ENCODE results near the gene TMEM238L.

TMEM238L gene

GRCh38 chr17:10768750-10769251, 35.1 kb downstream of the TMEM238L start:
- Histone ChIP-seq H3K27me3 (no peaks in the 10 kb centered on the region), H3K9me3 (no peaks in the 10 kb centered on the region), H3K4me1 (ENCODE audit: control insufficient read depth in 1 of 2, insufficient read depth in 1 of 2, low read depth in 1 of 2, low read length in 1 of 2) (no peaks in the 10 kb centered on the region), H3K36me3 (no peaks in the 10 kb centered on the region), H3K27ac (no peak overlapping the region), H3K4me3 (ENCODE audit: low read depth in 1 of 2, low read length in 1 of 2) (no peak overlapping the region)
- TF ChIP-seq, protein P1, sequence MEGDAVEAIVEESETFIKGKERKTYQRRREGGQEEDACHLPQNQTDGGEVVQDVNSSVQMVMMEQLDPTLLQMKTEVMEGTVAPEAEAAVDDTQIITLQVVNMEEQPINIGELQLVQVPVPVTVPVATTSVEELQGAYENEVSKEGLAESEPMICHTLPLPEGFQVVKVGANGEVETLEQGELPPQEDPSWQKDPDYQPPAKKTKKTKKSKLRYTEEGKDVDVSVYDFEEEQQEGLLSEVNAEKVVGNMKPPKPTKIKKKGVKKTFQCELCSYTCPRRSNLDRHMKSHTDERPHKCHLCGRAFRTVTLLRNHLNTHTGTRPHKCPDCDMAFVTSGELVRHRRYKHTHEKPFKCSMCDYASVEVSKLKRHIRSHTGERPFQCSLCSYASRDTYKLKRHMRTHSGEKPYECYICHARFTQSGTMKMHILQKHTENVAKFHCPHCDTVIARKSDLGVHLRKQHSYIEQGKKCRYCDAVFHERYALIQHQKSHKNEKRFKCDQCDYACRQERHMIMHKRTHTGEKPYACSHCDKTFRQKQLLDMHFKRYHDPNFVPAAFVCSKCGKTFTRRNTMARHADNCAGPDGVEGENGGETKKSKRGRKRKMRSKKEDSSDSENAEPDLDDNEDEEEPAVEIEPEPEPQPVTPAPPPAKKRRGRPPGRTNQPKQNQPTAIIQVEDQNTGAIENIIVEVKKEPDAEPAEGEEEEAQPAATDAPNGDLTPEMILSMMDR (IDR thresholded peaks at IDR 0.05): no peak

GRCh38 chr17:10767232-10767631, 36.7 kb downstream of the TMEM238L start:
- Histone ChIP-seq H3K36me3 (no peaks in the 10 kb centered on the region), H3K27me3 (no peaks in the 10 kb centered on the region), H3K4me1 (ENCODE audit: control insufficient read depth in 1 of 2, insufficient read depth in 1 of 2, low read depth in 1 of 2, low read length in 1 of 2) (no peaks in the 10 kb centered on the region), H3K9me3 (no peaks in the 10 kb centered on the region), H3K4me3 (ENCODE audit: low read depth in 1 of 2, low read length in 1 of 2) (no peak overlapping the region), H3K27ac (no peak overlapping the region)
- TF ChIP-seq, protein P1 (IDR thresholded peaks at IDR 0.05): no peak

DNA sequence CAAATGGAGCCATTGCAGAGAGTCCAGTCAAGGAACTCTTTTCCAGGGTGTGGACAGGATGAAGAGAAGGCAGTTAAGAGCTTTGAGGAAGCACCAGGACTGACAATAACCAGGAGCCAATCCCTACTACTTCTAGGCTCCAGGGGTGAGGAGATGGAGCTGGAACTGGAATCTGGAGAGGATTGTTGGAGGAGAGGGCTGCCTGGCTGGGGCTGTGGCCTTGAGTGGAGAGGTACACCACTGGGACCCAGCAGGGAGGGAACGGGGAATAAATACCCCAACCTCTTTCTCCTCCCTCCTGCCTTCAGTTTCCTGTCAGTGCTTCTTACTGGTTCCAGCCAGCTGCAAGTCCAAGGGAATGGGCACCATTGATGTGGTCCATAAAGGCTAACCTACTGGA, 41.9 kb downstream of the TMEM238L start:
- H3K27me3 ChIP-seq: no peaks in the 10 kb centered on the region
- no peaks in the 10 kb centered on the region for H3K36me3 ChIP-seq
- no peaks in the 10 kb centered on the region for H3K4me1 ChIP-seq (ENCODE audit: control insufficient read depth in 1 of 2, insufficient read depth in 1 of 2, low read depth in 1 of 2, low read length in 1 of 2)
- no peaks in the 10 kb centered on the region for H3K9me3 ChIP-seq
- no peak overlapping the region for H3K4me3 ChIP-seq (ENCODE audit: low read depth in 1 of 2, low read length in 1 of 2)
- no peak overlapping the region for H3K27ac ChIP-seq
- TF ChIP-seq, protein P1 (IDR thresholded peaks at IDR 0.05): no peak

DNA sequence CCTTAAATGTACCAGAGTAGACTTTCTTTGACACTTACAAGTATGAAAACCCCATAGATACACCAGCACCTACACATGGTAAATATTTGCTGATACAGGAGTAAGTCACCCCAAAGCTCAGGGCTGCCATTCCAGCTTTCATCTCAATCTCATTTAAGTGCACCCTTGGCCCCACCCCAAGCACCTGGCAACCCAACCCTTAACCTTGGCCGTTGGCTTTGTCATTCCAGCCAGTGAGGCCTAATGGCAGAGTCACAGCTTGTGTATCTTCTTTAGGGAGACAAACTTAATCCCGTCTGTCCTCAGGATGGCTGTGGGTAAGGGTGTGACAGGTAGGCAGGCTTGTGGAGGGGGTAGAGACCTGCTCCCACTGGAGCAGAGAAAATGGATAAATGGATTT, 42.6 kb downstream of the TMEM238L start:
- TF ChIP-seq, protein P1 (IDR thresholded peaks at IDR 0.05): no peak
- H3K9me3 ChIP-seq: no peaks in the 10 kb centered on the region
- H3K36me3 ChIP-seq: no peaks in the 10 kb centered on the region
- no peaks in the 10 kb centered on the region for H3K27me3 ChIP-seq
- H3K4me3 ChIP-seq (ENCODE audit: low read depth in 1 of 2, low read length in 1 of 2): no peak overlapping the region
- no peak overlapping the region for H3K27ac ChIP-seq
- H3K4me1 ChIP-seq (ENCODE audit: control insufficient read depth in 1 of 2, insufficient read depth in 1 of 2, low read depth in 1 of 2, low read length in 1 of 2): no peaks in the 10 kb centered on the region

- Histone ChIP-seq H3K27ac (no peak overlapping the region), H3K9me3 (no peaks in the 10 kb centered on the region), H3K4me3 (ENCODE audit: low read depth in 1 of 2, low read length in 1 of 2) (no peak overlapping the region), H3K36me3 (no peaks in the 10 kb centered on the region), H3K27me3 (no peaks in the 10 kb centered on the region), H3K4me1 (ENCODE audit: control insufficient read depth in 1 of 2, insufficient read depth in 1 of 2, low read depth in 1 of 2, low read length in 1 of 2) (no peaks in the 10 kb centered on the region)
- TF ChIP-seq, protein P1 (IDR thresholded peaks at IDR 0.05): no peak
These were observed 45.8 kb downstream of the TMEM238L start for GRCh38 chr17:10758062-10758461.

DNA sequence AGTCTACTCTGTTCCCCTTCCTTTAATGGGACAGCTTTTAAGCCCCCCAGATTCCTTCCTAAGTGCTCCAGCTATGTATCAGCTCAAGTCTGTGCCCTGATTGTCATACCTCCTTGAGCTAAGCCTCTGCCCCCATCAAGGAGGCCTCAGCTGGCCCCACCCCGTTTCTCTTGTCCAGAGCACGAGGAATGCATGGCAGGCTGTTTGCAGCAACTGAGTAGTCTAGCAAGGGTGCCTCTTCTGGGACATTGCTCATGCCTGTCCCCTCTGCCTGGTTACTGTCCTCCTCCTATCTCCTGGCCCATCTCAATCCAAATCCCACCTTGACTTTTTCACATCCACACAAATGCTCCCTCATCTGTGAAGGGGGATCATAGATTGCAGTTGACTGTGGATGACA, 46.3 kb downstream of the TMEM238L start:
- Histone ChIP-seq H3K27me3 (no peaks in the 10 kb centered on the region), H3K27ac (no peak overlapping the region), H3K4me3 (ENCODE audit: low read depth in 1 of 2, low read length in 1 of 2) (no peak overlapping the region), H3K36me3 (no peaks in the 10 kb centered on the region), H3K9me3 (no peaks in the 10 kb centered on the region), H3K4me1 (ENCODE audit: control insufficient read depth in 1 of 2, insufficient read depth in 1 of 2, low read depth in 1 of 2, low read length in 1 of 2) (no peaks in the 10 kb centered on the region)
- TF ChIP-seq, protein P1 (IDR thresholded peaks at IDR 0.05): no peak
